Stimulated activated CD4-positive, alpha-beta T cell treated with anti-CD3 and anti-CD28 coated beads, Interleukin-15, amount 100 ng/mL, for 48 hours (primary cell): ENCODE measurements around the gene ZNF789.
"Not testable (repeated sequence)": the region's sequence is repeated elsewhere in the genome, so short reads cannot be mapped to it uniquely, and the experiment has no call there.

Experiments
- DNase-seq, 2 donors: peaks; one replicate each; pipeline ENCODE4 v3.0.0-alpha.2; 2020; ENCODE audit warnings: low read depth in 2 of 2

The ZNF789 gene

GRCh38 chr7:99457650-99458493, 14.8 kb upstream of the ZNF789 start:
- no peak for DNase-seq

GRCh38 chr7:99459087-99459486, 13.6 kb upstream of the ZNF789 start:
- DNase-seq, result peak in 1 of 2 donors; percentile 15

- DNase-seq, result no peak
Measured at GRCh38 chr7:99460651-99461050, 12.0 kb upstream of the ZNF789 start.

GRCh38 chr7:99461221-99461620, 11.5 kb upstream of the ZNF789 start:
- DNase-seq, result no peak

GRCh38 chr7:99465421-99465768, 7.3 kb upstream of the ZNF789 start:
- no peak for DNase-seq

GRCh38 chr7:99468336-99468918, 4.3 kb upstream of the ZNF789 start:
- no peak for DNase-seq

GRCh38 chr7:99469381-99470065, 3.2 kb upstream of the ZNF789 start:
- DNase-seq, result no peak

- DNase-seq, result no peak
Measured at GRCh38 chr7:99473315-99473596, 566 bp downstream of the ZNF789 start.

GRCh38 chr7:99476107-99476506, 3.4 kb downstream of the ZNF789 start:
- DNase-seq, result no peak

GRCh38 chr7:99478464-99479440, 6.1 kb downstream of the ZNF789 start:
- DNase-seq, result no peak

- no peak for DNase-seq
Measured at GRCh38 chr7:99485094-99485493, 12.4 kb downstream of the ZNF789 start.

- DNase-seq, result no peak
Measured at GRCh38 chr7:99489235-99489634, 16.5 kb downstream of the ZNF789 start.

GRCh38 chr7:99490878-99491277, 18.2 kb downstream of the ZNF789 start:
- no peak for DNase-seq

GRCh38 chr7:99493823-99494222, 21.1 kb downstream of the ZNF789 start:
- DNase-seq, result no peak

GRCh38 chr7:99497766-99498545, 25.3 kb downstream of the ZNF789 start:
- no peak for DNase-seq

GRCh38 chr7:99498546-99498944, 25.9 kb downstream of the ZNF789 start:
- no peak for DNase-seq

GRCh38 chr7:99499371-99499720, 26.7 kb downstream of the ZNF789 start:
- DNase-seq, result no peak

- peak; percentile 76 to 86 for DNase-seq
Measured at GRCh38 chr7:99499721-99500636, 27.3 kb downstream of the ZNF789 start, which contains the start of gene ZNF394. Gene ZNF394, minus strand, starts transcription at chr7:99500281. Its CDS starts 188 bp downstream, at chr7:99500093.

- no peak for DNase-seq
Measured at GRCh38 chr7:99500637-99501009, 27.9 kb downstream of the ZNF789 start.

GRCh38 chr7:99501236-99501635, 28.5 kb downstream of the ZNF789 start:
- not testable (repeated sequence) for DNase-seq
